ENCODE results near the gene CUX1.

Gene CUX1

GRCh38 chr7:101778026-101778580, 39.3 kb upstream of the CUX1 start:
- ChIA-PET CTCF (interaction anchor here (0.7 kb wide), 1 partner anchor 32 kb away, joined by 3 read pairs; no protein-coding TSS in a partner anchor), POLR2A (no interaction called here)
- Histone ChIP-seq H3K9me3 (ENCODE audit: control insufficient read depth, insufficient read depth, low read depth, low read length) (no peaks in the 10 kb centered on the region), H3K27ac (ENCODE audit: extremely low read depth, low read depth, low read length) (no peak overlapping the region), H3K36me3 (ENCODE audit: control insufficient read depth in 2 of 2, insufficient read depth in 1 of 2, low read length in 2 of 2) (no peaks in the 10 kb centered on the region), H3K4me1 (ENCODE audit: control insufficient read depth, insufficient read depth, low read length) (no peaks in the 10 kb centered on the region), H3K4me3 (ENCODE audit: low read depth, low read length) (no peak overlapping the region)
- TF ChIP-seq ZNF549 (tag by site-specific recombination; IDR thresholded peaks at IDR 0.05), result no peak
- no peak for TF ChIP-seq ZNF707 (tag by site-specific recombination; IDR thresholded peaks at IDR 0.05)
- no peak for TF ChIP-seq PBX3 (CRISPR knock-in tag; IDR thresholded peaks at IDR 0.05)
- no peak for TF ChIP-seq PRDM2 (tag by site-specific recombination; IDR thresholded peaks at IDR 0.05; ENCODE audit: borderline replicate concordance)
- no peak for TF ChIP-seq KLF7 (tag by site-specific recombination; IDR thresholded peaks at IDR 0.05; ENCODE audit: borderline replicate concordance)
- no peak for TF ChIP-seq ZBTB21 (tag by site-specific recombination; IDR thresholded peaks at IDR 0.05)
- no peak for TF ChIP-seq ZNF776 (tag by site-specific recombination; IDR thresholded peaks at IDR 0.05; ENCODE audit: borderline replicate concordance)
- TF ChIP-seq KLF8 (tag by site-specific recombination; IDR thresholded peaks at IDR 0.05), result no peak
- TF ChIP-seq GLI4 (tag by site-specific recombination; IDR thresholded peaks at IDR 0.05), result no peak
- TF ChIP-seq ZNF354C (tag by site-specific recombination; IDR thresholded peaks at IDR 0.05; ENCODE audit: borderline replicate concordance, low read depth), result no peak

- no peak overlapping the region for H3K27ac ChIP-seq (ENCODE audit: extremely low read depth, low read depth, low read length)
- no peak overlapping the region for H3K4me3 ChIP-seq (ENCODE audit: low read depth, low read length)
- no peak for TF ChIP-seq ZNF175 (tag by site-specific recombination; IDR thresholded peaks at IDR 0.05)
- no peak for TF ChIP-seq ZNF707 (tag by site-specific recombination; IDR thresholded peaks at IDR 0.05)
- no peak for TF ChIP-seq ZNF354C (tag by site-specific recombination; IDR thresholded peaks at IDR 0.05; ENCODE audit: borderline replicate concordance, low read depth)
- TF ChIP-seq ZNF292 (tag by site-specific recombination; IDR thresholded peaks at IDR 0.05; ENCODE audit: borderline replicate concordance, low read depth), result no peak
- TF ChIP-seq ZNF138 (tag by site-specific recombination; IDR thresholded peaks at IDR 0.05; ENCODE audit: borderline replicate concordance), result no peak
- TF ChIP-seq ZNF530 (tag by site-specific recombination; IDR thresholded peaks at IDR 0.05; ENCODE audit: low read depth), result no peak
- TF ChIP-seq OSR2 (tag by site-specific recombination; IDR thresholded peaks at IDR 0.05), result no peak
- no peak for TF ChIP-seq ZNF571 (tag by site-specific recombination; IDR thresholded peaks at IDR 0.05)
- no peak for TF ChIP-seq ZBTB44 (tag by site-specific recombination; IDR thresholded peaks at IDR 0.05)
- no peak for TF ChIP-seq PRDM6 (tag by site-specific recombination; IDR thresholded peaks at IDR 0.05)
- no peak for TF ChIP-seq MZF1 (tag by site-specific recombination; IDR thresholded peaks at IDR 0.05; ENCODE audit: borderline replicate concordance)
- no peak for TF ChIP-seq ZFP3 (tag by site-specific recombination; IDR thresholded peaks at IDR 0.05; ENCODE audit: low read depth)
- no peak for TF ChIP-seq ZNF560 (tag by site-specific recombination; IDR thresholded peaks at IDR 0.05; ENCODE audit: borderline replicate concordance)
- no peak for TF ChIP-seq ZNF501 (tag by site-specific recombination; IDR thresholded peaks at IDR 0.05)
- H3K9me3 ChIP-seq (ENCODE audit: control insufficient read depth, insufficient read depth, low read depth, low read length), result no peaks in the 10 kb centered on the region
- ChIA-PET POLR2A (interaction anchor here (0.6 kb wide), 1 partner anchor 12 kb away, joined by 5 read pairs; no protein-coding TSS in a partner anchor), CTCF (no interaction called here)
- no peaks in the 10 kb centered on the region for H3K4me1 ChIP-seq (ENCODE audit: control insufficient read depth, insufficient read depth, low read length)
- no peaks in the 10 kb centered on the region for H3K36me3 ChIP-seq (ENCODE audit: control insufficient read depth in 2 of 2, insufficient read depth in 1 of 2, low read length in 2 of 2)
Observed at GRCh38 chr7:101779267-101779666, 38.2 kb upstream of the CUX1 start.
